GM10847 (cell line): ENCODE results near the gene USP13.

Experiments
- POLR2A ChIP-seq: IDR thresholded peaks from 2 replicates; pipeline ENCODE4 v1.6.1; 2011; ENCODE audit not compliant: insufficient read length; ENCODE audit errors: extremely low read depth

USP13 gene

GRCh38 chr3:179738998-179739397 is 86.2 kb downstream of the USP13 start:
- no peak for TF ChIP-seq POLR2A

- TF ChIP-seq POLR2A, result no peak
These were observed 87.2 kb downstream of the USP13 start for GRCh38 chr3:179739816-179740594.

GRCh38 chr3:179743913-179744312 is 91.1 kb downstream of the USP13 start:
- no peak for TF ChIP-seq POLR2A

GRCh38 chr3:179744667-179745066 is 91.8 kb downstream of the USP13 start:
- no peak for TF ChIP-seq POLR2A

- no peak for TF ChIP-seq POLR2A
These were observed 92.2 kb downstream of the USP13 start for GRCh38 chr3:179745079-179745478.

- TF ChIP-seq POLR2A, result no peak
These were observed 92.9 kb downstream of the USP13 start for GRCh38 chr3:179745716-179746115.

- no peak for TF ChIP-seq POLR2A
These were observed 98.0 kb downstream of the USP13 start for GRCh38 chr3:179750720-179751328.

GRCh38 chr3:179760944-179761343 is 108.1 kb downstream of the USP13 start:
- no peak for TF ChIP-seq POLR2A

- TF ChIP-seq POLR2A, result no peak
These were observed 112.6 kb downstream of the USP13 start for GRCh38 chr3:179765396-179765795.

GRCh38 chr3:179766416-179767133 is 113.7 kb downstream of the USP13 start:
- TF ChIP-seq POLR2A, result no peak

- no peak for TF ChIP-seq POLR2A
These were observed 115.2 kb downstream of the USP13 start for GRCh38 chr3:179768080-179768479.

- TF ChIP-seq POLR2A, result no peak
These were observed 116.8 kb downstream of the USP13 start for GRCh38 chr3:179769411-179770247.

GRCh38 chr3:179771797-179772196 is 119.0 kb downstream of the USP13 start:
- no peak for TF ChIP-seq POLR2A

GRCh38 chr3:179772297-179772696 is 119.5 kb downstream of the USP13 start:
- no peak for TF ChIP-seq POLR2A

GRCh38 chr3:179775416-179776122 is 122.7 kb downstream of the USP13 start:
- TF ChIP-seq POLR2A, result no peak

GRCh38 chr3:179788996-179789395 is 136.2 kb downstream of the USP13 start:
- TF ChIP-seq POLR2A, result no peak
